Stimulated activated CD4-positive, alpha-beta T cell treated with anti-CD3 and anti-CD28 coated beads, Interleukin-15, amount 100 ng/mL, for 24 hours (primary cell): Measurements from ENCODE around the gene R3HDM4.
"Not testable (repeated sequence)": the region's sequence is repeated elsewhere in the genome, so short reads cannot be mapped to it uniquely, and the experiment has no call there.

ENCODE experiments used
- DNase-seq: peaks from one replicate; pipeline ENCODE4 v3.0.0-alpha.2; 2020

Gene R3HDM4

DNA sequence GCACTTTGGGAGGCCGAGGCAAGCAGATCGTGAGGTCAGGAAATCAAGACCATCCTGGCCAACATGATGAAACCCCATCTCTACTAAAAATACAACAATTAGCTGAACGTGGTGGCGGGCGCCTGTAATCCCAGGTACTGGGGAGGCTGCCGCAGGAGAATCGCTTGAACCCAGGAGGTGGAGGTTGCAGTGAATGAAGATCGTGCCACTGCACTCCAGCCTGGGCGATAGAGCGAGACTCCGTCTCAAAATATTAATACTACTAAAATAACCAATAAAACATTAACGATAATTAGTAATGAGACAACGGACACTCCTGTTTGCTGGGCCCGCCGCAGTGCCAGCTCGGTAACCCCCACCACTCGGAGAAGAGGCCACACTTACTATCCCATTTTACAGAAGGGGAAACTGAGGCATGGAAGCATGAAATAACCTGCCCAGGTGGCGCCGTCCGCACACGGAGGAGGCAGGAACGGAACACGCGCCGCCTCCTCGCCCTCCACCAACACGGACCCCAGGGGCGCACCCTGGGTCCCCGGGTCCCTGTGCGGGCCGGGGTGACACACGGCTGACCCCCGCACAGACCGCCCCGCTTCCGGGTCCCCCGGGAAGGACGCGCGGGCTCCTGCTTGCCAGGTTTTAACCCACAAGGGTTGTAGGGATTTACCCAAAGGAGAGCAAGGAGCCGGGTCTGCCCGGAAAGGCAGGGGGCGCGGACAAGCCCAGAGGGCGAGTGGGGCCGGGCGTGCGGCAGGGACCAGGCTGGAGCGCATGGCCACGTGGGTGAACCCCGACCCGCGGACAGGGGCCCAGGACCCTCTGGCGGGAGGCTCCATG lies 1.6 kb downstream of the R3HDM4 start:
- DNase-seq, result no peak

DNA sequence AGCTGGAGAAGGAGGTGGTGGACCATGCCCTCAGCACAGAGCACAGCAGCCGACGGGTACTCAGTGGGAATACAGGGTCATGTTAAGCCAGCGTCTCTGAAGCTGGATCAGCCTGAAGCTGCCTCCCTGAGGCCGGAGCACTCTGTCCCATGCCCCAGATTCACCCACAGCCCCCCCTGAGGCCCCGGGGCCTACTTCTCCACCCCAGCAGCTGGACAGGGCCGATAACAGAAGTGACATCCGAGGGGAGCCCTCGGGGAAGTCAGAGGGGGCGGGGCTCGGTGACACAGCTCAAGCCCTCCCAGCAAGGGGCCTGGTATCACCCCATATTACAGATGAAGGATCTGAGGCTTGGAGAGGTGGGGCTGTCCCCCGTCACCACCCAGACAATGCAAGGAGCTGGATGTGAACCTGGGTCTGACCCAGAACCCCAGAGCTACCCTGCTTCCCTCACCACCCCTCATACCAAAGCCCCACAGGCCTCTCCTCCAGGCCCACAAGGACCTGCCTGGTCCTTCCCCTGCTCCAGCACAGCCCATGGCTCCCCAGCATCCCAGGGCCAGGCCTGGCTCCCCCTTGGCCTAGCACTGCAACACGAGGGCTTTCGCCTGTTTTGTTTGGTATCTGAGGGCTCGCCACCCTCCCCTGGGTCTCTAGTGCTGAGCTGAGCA lies 5.7 kb downstream of the R3HDM4 start:
- DNase-seq, result peak; percentile 43

DNA sequence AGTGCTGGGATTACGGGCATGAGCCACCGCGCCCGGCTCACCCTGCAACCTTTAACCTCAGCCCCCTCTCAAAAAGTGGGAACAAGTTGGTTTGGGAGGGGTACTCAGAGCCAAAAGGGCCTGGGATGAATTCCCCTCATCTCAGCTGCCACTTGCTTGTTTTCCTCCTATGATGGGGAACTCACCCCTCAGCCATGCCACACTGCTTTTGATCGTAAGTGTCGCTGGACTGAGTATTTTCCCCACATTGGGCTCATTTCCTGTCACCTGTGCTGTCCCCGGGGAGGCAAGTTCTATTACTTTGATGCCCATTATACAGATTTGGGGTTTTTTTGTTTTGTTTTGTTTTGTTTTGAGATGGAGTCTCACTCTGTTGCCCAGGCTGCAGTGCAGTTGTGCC lies 6.5 kb downstream of the R3HDM4 start:
- no peak for DNase-seq

DNA sequence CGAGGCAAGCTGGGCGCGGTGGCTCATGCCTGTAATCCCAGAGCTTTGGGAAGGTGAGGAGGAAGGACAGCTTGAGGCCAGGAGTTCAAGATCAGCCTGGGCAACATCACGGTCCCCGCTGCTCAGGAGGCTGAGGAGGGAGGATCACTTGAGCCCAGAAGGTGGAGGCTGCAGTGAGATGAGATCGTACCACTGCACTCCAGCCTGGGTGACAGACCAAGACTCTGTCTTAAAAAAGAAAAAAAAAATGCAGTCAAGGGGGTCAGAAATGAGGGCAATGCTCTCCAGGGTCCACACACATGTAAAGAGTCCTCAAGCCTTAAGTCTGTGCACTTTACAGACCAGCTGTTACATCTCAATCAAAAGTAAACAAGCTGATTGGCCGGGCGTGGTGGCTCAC lies 8.5 kb downstream of the R3HDM4 start:
- no peak for DNase-seq

DNA sequence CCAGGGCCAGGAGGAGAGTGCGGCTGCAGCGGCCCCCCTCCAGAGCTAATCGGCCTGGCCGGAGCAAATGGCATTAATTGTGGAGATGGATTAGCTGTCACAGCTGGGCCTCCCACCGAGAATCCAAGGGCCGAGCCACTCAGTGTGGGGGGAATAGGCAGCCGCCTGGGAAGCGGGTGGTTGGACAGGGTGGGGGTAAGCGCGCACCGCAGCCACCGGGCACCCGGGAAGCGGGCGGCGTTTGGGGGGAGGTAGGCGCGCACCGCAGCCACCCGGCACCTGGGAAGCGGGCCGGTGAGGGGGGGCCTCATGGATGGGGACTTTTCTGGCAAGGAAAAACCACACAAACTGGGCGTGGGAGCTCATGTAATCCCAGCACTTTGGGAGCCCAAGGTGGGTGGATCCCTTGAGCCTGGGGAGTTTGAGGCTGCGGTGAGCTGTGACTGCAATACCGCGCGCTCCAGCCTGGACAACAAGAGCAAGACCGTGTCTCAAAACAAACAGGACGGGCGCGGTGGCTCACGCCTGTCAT lies 9.7 kb downstream of the R3HDM4 start:
- no peak for DNase-seq

DNA sequence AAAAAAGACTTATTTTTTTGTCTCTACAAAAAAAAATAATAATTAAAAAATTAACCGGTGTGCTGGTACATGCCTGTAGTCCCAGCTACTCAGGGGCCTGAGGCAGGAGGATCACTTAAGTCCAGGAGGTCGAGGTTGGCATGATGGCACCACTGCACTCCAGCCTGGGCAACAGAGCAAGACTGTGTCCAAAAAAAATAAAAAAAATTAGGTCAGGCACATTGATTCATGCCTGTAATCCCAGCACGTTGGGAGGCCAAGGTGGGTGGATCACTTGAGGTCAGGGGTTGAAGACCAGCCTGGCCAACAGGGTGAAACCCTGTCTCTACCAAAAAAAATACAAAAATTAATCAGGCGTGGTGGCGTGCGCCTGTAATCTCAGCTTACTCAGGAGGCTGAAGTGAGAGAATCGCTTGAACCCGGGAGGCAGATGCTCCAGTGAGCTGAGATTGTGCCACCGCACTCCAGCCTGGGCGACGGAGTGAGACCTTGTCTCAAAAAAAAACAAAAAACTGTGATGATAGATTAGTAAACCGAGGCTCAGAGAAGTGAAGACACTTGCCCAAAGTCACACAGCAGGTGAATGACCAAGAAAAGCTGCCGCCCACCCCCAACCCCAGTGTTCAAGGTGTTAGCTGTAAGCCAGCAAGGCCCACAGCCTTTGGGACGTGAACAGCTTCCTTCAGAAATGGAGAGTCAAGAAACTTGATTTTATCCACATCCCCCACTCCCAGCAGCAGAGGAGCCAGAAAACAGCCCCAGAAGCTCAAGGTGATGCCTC lies 10.4 kb downstream of the R3HDM4 start:
- DNase-seq, result no peak

DNA sequence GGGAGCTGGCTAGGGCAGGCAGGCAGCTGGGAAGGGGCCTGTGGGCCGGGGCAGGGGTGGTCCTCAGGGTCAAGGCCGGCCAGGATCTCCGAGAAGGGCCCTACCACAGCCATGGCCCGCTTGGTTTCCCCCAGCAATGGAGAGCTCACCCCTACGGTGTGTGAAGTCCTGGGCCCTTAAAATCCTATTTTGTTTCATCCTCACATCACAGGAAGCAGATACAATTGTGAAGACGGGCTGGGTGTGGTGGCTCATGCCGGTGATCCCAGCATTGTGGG lies 11.0 kb downstream of the R3HDM4 start:
- DNase-seq, result no peak

DNA sequence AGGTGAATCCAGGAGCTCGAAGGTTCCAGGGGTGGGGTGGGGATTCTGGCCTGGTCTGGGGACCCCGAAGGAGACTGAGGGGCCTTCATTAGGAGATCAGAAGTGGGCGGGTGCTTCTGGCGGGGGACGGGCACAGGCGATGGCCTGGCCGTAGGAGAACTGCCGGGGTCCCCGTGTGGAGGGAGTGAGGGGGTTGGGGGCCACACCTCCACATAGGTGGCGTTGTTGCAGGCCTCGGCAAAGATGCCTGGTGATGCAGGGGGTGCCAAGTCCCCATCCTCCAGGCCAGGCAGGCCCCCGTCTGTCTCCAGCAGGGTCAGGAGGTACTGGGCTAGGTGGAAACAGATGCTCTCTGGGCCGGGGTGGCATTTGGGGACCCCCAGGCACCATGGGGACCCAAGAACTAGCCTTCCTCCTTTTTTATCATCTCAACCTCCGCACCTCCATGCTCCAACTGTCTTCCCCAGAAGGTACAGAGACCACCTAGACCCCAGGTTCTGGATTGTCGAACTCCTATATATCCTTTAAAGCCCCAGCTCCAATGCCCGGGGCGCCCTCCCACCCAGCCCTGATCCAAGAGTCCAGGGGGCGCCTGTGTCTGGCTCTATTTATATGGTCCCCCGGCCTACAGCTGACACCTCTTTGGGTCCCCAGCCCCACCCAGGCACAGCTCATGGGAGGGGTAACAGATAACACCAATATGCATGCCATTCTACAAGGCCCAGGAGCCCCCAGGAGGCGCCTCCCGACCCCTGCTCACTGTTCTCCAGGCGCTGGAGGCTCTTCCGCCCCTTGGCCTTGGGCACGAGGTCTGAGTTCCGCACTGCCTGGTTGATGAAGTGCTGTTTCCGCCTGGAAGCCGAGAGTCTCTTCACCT lies 11.6 kb downstream of the R3HDM4 start:
- no peak for DNase-seq

DNA sequence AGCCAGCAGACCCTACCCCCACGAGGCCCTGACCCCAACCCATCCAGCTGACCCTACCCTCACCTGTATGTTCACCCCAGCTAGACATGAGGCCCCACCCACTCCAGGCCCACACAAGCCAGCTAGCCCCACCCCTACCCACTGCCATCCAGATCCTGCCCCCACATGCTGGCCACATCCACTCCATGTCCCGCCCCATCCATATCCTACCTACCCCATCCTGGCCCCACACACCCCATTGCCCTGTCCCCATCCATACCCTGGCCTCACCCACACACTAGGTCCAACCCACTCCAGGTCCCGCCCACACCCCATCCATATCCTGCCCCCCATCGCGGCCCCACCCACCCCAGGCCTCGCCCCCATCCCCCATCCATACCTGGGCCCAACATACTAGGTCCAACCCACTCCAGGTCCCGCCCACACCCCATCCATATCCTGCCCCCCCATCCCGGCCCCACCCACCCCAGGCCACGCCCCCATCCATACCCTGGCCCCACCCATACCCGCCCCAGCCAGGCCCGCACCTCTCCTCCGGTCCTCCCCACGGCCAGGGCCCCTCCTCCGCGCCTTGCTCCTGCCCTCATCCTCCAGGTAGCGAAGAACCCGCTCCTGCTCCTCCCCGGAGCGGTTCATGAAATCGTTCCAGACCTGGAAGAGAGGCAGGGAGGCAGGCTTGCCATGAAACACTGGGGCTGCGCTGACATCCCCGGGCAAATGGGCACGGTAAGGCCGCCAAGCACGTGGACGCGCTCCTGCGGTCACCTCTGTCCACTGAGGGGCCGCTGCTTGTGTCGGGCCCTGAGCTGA lies 12.5 kb downstream of the R3HDM4 start:
- peak; percentile 43 for DNase-seq

DNA sequence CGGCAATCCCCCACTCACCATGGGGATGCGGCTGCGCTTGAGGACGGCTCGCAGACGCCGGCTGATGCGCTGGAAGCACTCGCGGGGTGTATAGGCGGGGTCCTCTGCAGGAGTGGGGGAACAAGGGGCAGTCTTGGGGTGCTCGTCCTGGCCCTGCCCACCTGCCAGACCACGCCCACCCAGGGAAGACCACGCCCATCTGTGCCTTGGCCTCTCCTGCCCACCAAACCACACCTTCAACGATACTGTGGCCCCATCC lies 13.0 kb downstream of the R3HDM4 start:
- no peak for DNase-seq

DNA sequence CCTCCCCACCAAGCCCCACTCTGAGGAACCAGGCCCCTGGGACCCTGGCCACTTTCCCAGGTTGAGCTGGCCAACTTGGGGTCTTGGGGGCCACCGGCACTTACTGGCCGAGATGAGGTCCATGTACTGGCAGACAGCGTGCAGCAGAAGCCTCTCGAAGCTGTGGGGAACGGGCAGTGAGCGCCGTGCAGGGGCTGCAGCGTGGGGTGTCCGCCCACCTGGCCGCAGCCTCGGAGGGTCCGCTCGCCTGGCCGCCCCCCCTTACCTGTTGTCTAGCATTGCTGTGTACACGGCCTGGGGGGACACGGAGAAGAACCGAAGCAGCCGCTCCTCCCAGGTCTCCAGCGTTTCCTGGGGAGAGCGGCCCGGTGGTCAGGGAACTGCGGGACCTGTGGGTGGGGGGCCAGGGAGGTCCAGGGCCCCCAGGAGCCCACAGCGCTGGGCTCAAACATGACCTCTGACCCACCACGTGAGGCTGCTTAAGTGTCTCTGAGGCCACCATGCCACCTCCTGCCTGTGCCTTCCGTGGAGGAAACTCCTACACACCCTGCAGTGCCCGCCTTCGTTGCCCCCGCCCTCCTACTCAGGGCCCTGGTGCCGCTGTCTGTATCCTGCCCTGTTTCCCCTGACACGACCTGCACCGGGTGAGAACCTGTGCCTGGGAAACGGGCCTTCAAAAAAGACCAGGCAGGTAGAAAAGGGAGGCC lies 13.5 kb downstream of the R3HDM4 start:
- no peak for DNase-seq

DNA sequence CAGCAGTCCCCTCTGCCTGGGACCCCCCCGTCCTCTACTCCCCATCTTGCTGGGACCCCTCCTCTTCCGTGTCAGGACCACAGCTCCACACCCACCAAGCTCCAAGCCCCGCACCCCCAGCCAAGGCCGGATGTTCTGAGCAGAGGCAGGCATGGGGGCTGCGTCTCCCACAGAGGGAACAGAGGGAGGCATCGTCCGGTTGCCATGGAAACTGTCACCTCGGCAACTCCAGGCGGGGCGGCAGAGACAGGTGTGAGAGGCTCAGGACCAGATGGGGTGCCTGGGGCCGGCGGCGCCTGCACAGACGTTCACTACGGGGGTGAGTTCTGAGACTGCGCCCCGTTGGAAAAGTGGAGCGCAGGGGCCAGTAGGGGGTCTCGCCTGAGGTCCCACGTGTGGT lies 14.4 kb downstream of the R3HDM4 start:
- DNase-seq, result peak; percentile 45

DNA sequence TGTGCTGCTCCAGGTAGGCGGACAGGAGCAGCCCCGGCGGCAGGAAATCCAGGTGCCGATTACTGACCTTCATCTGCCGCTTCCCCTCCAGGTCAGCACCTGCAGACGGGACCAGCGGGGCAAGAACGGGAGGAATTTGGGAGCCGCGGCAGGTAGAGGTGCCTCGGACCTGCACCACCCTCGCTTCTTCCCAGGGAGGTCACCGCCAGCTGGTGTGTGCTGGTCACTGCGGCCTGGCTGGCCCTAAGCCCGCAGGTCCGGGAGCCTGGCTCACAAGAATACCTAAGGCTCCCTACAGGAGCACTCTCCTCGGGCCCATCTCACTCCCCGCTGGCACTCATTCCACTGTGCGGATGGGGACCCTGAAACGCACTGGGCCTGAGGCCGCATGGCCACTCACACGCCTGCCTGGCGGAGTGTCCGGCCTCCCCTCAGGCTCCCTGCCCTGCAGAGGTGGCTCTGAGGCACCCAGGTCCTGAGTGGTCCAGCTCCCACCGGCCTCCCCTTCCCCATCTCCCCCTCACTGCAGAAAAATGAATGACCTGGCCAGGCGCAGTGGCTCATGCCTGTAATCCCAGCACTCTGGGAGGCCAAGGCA lies 15.5 kb downstream of the R3HDM4 start:
- no peak for DNase-seq

DNA sequence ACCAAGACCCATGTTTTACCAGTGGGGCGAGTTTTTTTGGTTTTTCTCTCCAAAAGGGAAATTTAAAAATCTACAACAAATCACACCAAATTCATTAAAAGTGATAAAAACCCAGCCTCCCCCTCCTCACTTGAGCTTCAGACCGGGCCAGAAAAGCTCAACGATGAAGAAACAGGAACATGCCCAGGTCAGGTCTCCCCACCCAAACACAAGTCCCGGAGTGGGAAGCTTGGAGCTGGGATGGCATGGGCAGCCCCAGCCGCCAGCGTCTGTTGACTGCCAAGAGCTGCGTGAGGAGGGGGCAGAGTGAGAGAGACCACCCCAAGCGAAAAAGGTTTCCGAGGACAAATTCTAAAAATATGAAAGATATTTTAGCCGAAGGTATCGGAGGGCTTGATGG lies 16.0 kb downstream of the R3HDM4 start:
- DNase-seq, result no peak

DNA sequence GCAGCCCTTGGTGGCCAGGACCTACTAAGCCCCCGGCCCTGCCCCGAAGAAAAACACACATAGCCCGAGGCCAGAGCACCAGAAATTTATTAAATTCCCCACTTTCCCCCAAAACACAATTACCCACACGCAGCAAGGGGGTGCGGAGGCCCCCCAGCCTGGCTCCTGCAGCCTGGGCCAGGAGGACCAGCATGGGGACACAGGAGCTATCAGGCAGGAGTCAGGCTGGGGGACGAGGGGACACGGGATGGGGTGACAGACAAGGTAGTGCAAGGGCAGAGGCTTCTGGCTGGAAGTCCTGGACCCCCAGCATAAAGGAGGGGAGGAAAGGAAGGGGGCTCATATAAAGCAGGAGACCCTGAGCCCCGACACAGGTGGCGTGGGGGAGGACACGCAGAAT lies 16.6 kb downstream of the R3HDM4 start:
- DNase-seq, result no peak

DNA sequence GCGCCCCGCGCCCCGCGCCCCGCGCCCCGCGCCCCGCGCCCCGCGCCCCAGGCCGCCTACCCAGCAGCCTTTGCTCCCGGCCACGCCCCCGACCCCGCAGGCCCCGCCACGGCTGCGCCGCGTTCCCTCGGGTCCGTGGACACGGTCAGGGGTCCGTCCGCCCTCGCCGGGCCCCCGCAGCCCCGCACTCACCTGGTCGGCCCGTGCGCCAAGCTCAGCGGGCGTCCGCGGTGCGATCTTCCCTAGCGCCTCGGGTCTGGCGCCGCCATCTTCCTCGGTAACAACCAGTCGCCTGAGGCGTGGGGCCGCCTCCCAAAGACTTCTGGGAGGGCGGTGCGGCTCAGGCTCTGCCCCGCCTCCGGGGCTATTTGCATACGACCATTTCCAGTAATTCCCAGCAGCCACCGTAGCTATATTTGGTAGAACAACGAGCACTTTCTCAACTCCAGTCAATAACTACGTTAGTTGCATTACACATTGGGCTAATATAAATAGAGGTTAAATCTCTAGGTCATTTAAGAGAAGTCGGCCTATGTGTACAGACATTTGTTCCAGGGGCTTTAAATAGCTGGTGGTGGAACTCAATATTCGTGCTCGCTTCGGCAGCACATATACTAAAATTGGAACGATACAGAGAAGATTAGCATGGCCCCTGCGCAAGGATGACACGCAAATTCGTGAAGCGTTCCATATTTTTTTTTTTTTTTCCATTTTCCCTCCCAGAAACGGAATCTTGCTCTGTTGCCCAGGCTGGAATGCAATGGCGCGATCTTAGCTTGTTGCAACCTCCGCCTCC lies 19.9 kb downstream of the R3HDM4 start, which contains the start of the genes MED16 and RNU6-9:
Gene MED16 (minus strand): TSS at position 294 of the 796 bp plus-strand sequence. CDS start 2,056 bp downstream, outside the sequence.
Gene RNU6-9 (plus strand): TSS at position 591 of the 796 bp plus-strand sequence.
- DNase-seq, result peak; percentile 92

DNA sequence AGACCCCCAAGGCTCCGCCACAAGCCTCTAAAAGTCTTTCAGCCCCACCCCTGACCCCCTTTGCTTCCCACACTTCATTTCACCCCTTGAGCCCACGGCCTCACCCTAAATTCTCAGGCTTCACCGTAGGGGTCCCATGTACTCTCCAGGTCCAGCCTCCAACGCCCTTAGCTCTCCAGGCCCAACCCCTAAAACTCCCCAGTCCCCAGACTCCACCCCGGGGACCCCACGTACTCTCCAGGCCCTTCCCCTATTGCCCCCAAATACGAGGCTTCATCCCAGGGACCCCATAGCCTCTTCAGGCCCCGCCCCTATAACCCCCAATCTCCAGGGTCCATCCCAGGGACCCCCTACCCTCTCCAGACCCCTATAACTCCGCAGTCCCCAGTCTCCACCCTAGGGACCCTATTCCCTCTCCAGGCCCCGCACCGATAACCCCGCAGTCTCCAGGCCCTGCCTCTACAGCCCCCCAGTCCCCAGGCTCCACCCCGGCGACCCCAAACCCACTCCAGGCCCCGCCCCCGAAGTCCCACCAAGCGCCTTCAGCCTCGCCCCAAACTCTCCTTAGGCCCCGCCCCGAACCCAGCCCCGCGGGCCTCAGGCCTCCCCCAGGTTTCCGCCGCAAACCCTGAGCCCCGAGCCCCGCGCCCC lies 20.7 kb downstream of the R3HDM4 start:
- DNase-seq, result no peak

DNA sequence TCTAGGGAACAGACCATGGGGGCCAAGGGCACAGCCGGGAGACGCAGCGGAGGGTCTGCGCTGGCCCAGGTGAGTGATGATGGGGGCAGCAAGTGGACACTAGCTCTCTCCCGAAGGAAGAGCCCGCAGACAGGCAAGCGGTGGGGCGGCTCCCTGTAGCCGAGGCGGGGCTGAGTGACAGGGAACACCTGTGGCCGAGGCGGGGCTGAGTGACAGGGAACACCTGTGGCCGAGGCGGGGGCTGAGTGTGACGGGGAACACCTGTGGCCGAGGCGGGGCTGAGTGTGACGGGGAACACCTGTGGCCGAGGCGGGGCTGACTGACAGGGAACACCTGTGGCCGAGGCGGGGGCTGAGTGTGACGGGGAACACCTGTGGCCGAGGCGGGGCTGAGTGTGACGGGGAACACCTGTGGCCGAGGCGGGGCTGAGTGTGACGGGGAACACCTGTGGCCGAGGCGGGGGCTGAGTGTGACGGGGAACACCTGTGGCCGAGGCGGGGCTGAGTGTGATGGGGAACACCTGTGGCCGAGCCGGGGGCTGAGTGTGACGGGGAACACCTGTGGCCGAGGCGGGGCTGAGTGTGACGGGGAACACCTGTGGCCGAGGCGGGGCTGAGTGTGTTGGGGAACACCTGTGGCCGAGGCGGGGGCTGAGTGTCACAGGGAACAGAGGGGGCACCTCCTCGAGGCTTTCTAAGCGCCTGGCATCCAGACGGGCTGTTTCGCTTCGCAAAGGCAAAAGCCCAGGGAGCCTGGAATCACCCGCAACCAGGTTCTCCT lies 21.4 kb downstream of the R3HDM4 start:
- not testable (repeated sequence) for DNase-seq

DNA sequence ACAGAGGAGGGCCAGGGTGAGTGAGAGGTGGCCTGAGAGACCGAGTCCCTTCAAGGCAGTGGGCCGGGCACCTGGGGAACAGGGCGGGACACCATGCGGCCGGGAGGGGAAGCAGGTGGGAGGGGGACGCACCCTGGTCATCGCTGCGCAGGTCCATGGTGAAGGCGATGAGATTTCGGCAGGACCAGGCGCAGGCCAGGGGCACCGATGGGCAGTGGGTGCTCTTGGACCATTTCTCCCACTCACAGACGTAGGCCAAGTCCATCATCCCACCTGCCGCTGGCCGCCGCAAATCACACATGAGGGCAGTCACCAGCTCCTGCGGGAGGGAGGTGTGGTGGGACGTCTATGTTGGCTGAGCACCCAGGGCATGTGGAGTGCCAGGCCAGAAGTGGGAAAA lies 22.2 kb downstream of the R3HDM4 start:
- DNase-seq, result no peak
